Common myeloid progenitor, CD34-positive (primary cell): Measurements from ENCODE around the gene NRCAM.

Source experiments
- CTCF ChIA-PET: fragments of 350-600 bp; sonication (Branson Sonifier 250); formaldehyde crosslinking; loops from one replicate; lab custom pipeline; 2021; ENCODE audit warnings: antibody characterized with exemption; lab: Charles Lee
- POLR2A ChIA-PET: fragments of 350-600 bp; sonication (Branson Sonifier 250); formaldehyde crosslinking; loops from one replicate; lab custom pipeline; 2021; ENCODE audit warnings: antibody characterized with exemption; lab: Charles Lee
- DNase-seq, 3 donors: peaks; one replicate each; pipeline versions ENCODE4 v3.0.0 to v3.0.0-alpha.2; 2013
- H3K27ac ChIP-seq, 2 experiments: 1 replicate in 1 of 2; 2 replicates in 1 of 2; pipeline ENCODE4 v1.7.0; 2013; ENCODE audit warnings: inconsistent platforms in 2 of 2, low read length in 2 of 2, mild to moderate bottlenecking in 2 of 2, low read depth in 1 of 2, moderate library complexity in 1 of 2; ENCODE audit not compliant: severe bottlenecking in 2 of 2, insufficient read depth in 1 of 2, poor library complexity in 1 of 2
- H3K27me3 ChIP-seq, 5 experiments: replicated peaks in 2 of 5; 1 replicate in 3 of 5; 2 replicates in 2 of 5; pipeline versions ENCODE4 v1.6.1 to v1.7.0; 2013; ENCODE audit warnings: low read length in 4 of 5, mild to moderate bottlenecking in 2 of 5, moderate library complexity in 2 of 5, inconsistent platforms in 1 of 5; ENCODE audit not compliant: insufficient read depth in 5 of 5, control insufficient read depth in 4 of 5
- H3K36me3 ChIP-seq, 4 experiments: 1 replicate in 2 of 4; 2 replicates in 2 of 4; pipeline versions ENCODE4 v1.6.1 to v1.7.0; 2013; ENCODE audit warnings: low read length in 3 of 4, control low read depth in 1 of 4, mild to moderate bottlenecking in 1 of 4; ENCODE audit not compliant: control insufficient read depth in 4 of 4, insufficient read depth in 4 of 4
- H3K4me1 ChIP-seq, 4 experiments: 1 replicate in 3 of 4; 2 replicates in 1 of 4; pipeline versions ENCODE4 v1.6.1 to v1.7.1; 2013; ENCODE audit warnings: low read length in 3 of 4, mild to moderate bottlenecking in 3 of 4, control low read depth in 1 of 4, inconsistent platforms in 1 of 4, moderate library complexity in 1 of 4; ENCODE audit not compliant: control insufficient read depth in 4 of 4, insufficient read depth in 4 of 4; ENCODE audit errors: control extremely low read depth in 1 of 4
- H3K4me3 ChIP-seq, 7 experiments: 1 replicate in 4 of 7; 2 replicates in 3 of 7; pipeline versions ENCODE4 v1.5.1 to v1.7.0; 2013; ENCODE audit warnings: mild to moderate bottlenecking in 7 of 7, low read length in 6 of 7, moderate library complexity in 6 of 7, inconsistent platforms in 2 of 7, low read depth in 2 of 7, control low read depth in 1 of 7; ENCODE audit not compliant: insufficient read depth in 4 of 7, control insufficient read depth in 1 of 7; ENCODE audit errors: extremely low read depth in 1 of 7
- H3K9me3 ChIP-seq, 5 experiments: 1 replicate in 4 of 5; 2 replicates in 1 of 5; pipeline versions ENCODE4 v1.6.1 to v1.7.1; 2013; ENCODE audit warnings: low read length in 4 of 5, mild to moderate bottlenecking in 2 of 5, inconsistent platforms in 1 of 5, low read depth in 1 of 5, moderate library complexity in 1 of 5; ENCODE audit not compliant: control insufficient read depth in 4 of 5, insufficient read depth in 2 of 5; ENCODE audit errors: control extremely low read depth in 1 of 5
- WGBS: methylation state at CpG from one replicate; pipeline ENCODE4 v1.1.5; 2013; ENCODE audit not compliant: insufficient coverage; 5-methylcytosine and 5-hydroxymethylcytosine counted together

The NRCAM gene

GRCh38 chr7:108375668-108376067 lies 80.6 kb downstream of the NRCAM start:
- Histone ChIP-seq H3K4me1 (no peaks in the 10 kb centered on the region), H3K27me3 (peaks cover 2 to 35% (median 16%) of the 10 kb centered on the region in 5 experiments), H3K9me3 (peaks cover 0 to 4% (median 0%) of the 10 kb centered on the region in 5 experiments), H3K4me3 (no peak overlapping the region), H3K36me3 (no peaks in the 10 kb centered on the region), H3K27ac (no peak overlapping the region)
- no CpG with 5 or more reads among the region's 1 CpG for WGBS
- DNase-seq: no peak
- CTCF ChIA-PET: interaction anchor here (1.9 to 2.0 kb wide), 2 partner anchors 11 to 78 kb away, joined by 5 read pairs; no protein-coding TSS in a partner anchor
- POLR2A ChIA-PET: no interaction called here

GRCh38 chr7:108374899-108375298 lies 81.3 kb downstream of the NRCAM start:
- no peaks in the 10 kb centered on the region for H3K4me1 ChIP-seq
- no peak for DNase-seq
- peaks cover 2 to 29% (median 13%) of the 10 kb centered on the region in 5 experiments for H3K27me3 ChIP-seq
- no peak overlapping the region for H3K4me3 ChIP-seq
- ChIA-PET POLR2A (no interaction called here), CTCF (interaction anchor here (1.9 to 2.0 kb wide), 2 partner anchors 10 to 78 kb away, joined by 5 read pairs; no protein-coding TSS in a partner anchor)
- H3K36me3 ChIP-seq: no peaks in the 10 kb centered on the region
- H3K9me3 ChIP-seq: peaks cover 0 to 4% (median 0%) of the 10 kb centered on the region in 5 experiments
- H3K27ac ChIP-seq: no peak overlapping the region

GRCh38 chr7:108372618-108373017 lies 83.6 kb downstream of the NRCAM start:
- no peak overlapping the region for H3K4me3 ChIP-seq
- no peak overlapping the region for H3K27ac ChIP-seq
- peaks cover 0 to 4% (median 0%) of the 10 kb centered on the region in 5 experiments for H3K9me3 ChIP-seq
- no peak for DNase-seq
- ChIA-PET CTCF (interaction anchor here (1.7 kb wide), 1 partner anchor 11 kb away, joined by 6 read pairs; no protein-coding TSS in a partner anchor), POLR2A (no interaction called here)
- no peaks in the 10 kb centered on the region for H3K4me1 ChIP-seq
- no peaks in the 10 kb centered on the region for H3K36me3 ChIP-seq
- H3K27me3 ChIP-seq: peaks cover 0 to 25% (median 8%) of the 10 kb centered on the region in 5 experiments
- 82% methylated on average over 1 of the region's 2 CpGs for WGBS

GRCh38 chr7:108370616-108371015 lies 85.6 kb downstream of the NRCAM start:
- DNase-seq: no peak
- Histone ChIP-seq H3K4me3 (no peak overlapping the region), H3K4me1 (no peaks in the 10 kb centered on the region), H3K36me3 (no peaks in the 10 kb centered on the region), H3K27ac (no peak overlapping the region), H3K9me3 (peaks cover 0 to 4% (median 0%) of the 10 kb centered on the region in 5 experiments), H3K27me3 (peaks cover 0 to 20% (median 2%) of the 10 kb centered on the region in 5 experiments)
- 100% methylated on average over 1 of the region's 2 CpGs for WGBS
- ChIA-PET CTCF (no interaction called here), POLR2A (no interaction called here)

- no peaks in the 10 kb centered on the region for H3K4me1 ChIP-seq
- H3K4me3 ChIP-seq: no peak overlapping the region
- no peak for DNase-seq
- no peak overlapping the region for H3K27ac ChIP-seq
- POLR2A ChIA-PET: no interaction called here
- CTCF ChIA-PET: no interaction called here
- H3K9me3 ChIP-seq: peaks cover 0 to 4% (median under 1%) of the 10 kb centered on the region in 5 experiments
- 89% methylated on average over 2 of the region's 5 CpGs for WGBS
- H3K27me3 ChIP-seq: peaks cover 0 to 16% (median 0%) of the 10 kb centered on the region in 5 experiments
- no peaks in the 10 kb centered on the region for H3K36me3 ChIP-seq
Observed at GRCh38 chr7:108368466-108368865, 87.8 kb downstream of the NRCAM start.

GRCh38 chr7:108367946-108368345 lies 88.3 kb downstream of the NRCAM start:
- no CpG with 5 or more reads among the region's 6 CpGs for WGBS
- CTCF ChIA-PET: no interaction called here

GRCh38 chr7:108367314-108367713 lies 88.9 kb downstream of the NRCAM start:
- Histone ChIP-seq H3K9me3 (peaks cover 0 to 7% (median 2%) of the 10 kb centered on the region in 5 experiments), H3K27me3 (peaks cover 0 to 13% (median 0%) of the 10 kb centered on the region in 5 experiments), H3K4me1 (no peaks in the 10 kb centered on the region), H3K27ac (no peak overlapping the region), H3K4me3 (no peak overlapping the region), H3K36me3 (no peaks in the 10 kb centered on the region)
- POLR2A ChIA-PET: no interaction called here
- CTCF ChIA-PET: no interaction called here
- DNase-seq: no peak

More at GRCh38 chr7:108367946-108368345, 88.3 kb downstream of the NRCAM start:
- Histone ChIP-seq H3K36me3 (no peaks in the 10 kb centered on the region), H3K27me3 (peaks cover 0 to 13% (median 0%) of the 10 kb centered on the region in 5 experiments), H3K4me3 (no peak overlapping the region), H3K4me1 (no peaks in the 10 kb centered on the region), H3K27ac (no peak overlapping the region), H3K9me3 (peaks cover 0 to 7% (median 2%) of the 10 kb centered on the region in 5 experiments)
- DNase-seq: no peak
- POLR2A ChIA-PET: no interaction called here
